H1 (cell line): ENCODE measurements around the gene FOXP2.

ENCODE experiments used
- EZH2 ChIP-seq: fragments of 200-600 bp; sonication (generic); IDR thresholded peaks from 2 replicates; pipeline ENCODE4 v1.7.1; 2012; ENCODE audit warnings: low read depth, mild to moderate bottlenecking, moderate library complexity, low read length, inconsistent platforms; ENCODE audit not compliant: severe bottlenecking
- JUN ChIP-seq: IDR thresholded peaks from 2 replicates; pipeline ENCODE4 v1.6.1; 2011; ENCODE audit warnings: low read depth, mild to moderate bottlenecking, improper control_type of control experiment, low read length
- JUND ChIP-seq: IDR thresholded peaks from 2 replicates; pipeline ENCODE4 v1.6.1; 2011; ENCODE audit warnings: mild to moderate bottlenecking, improper control_type of control experiment, low read length
- POLR2A ChIP-seq, 2 experiments: IDR thresholded peaks; 1 replicate in 1 of 2; 2 replicates in 1 of 2; pipeline ENCODE4 v1.6.1; 2011; ENCODE audit warnings: low read depth in 2 of 2, low read length in 2 of 2, mild to moderate bottlenecking in 2 of 2; ENCODE audit errors: control extremely low read depth in 1 of 2
- POLR2AphosphoS5 ChIP-seq: IDR thresholded peaks from 2 replicates; pipeline ENCODE4 v1.6.1; 2011; ENCODE audit warnings: low read depth, low read length
- RAD21 ChIP-seq, 2 experiments: IDR thresholded peaks in 1 of 2; conservative IDR thresholded peaks in 1 of 2; 2 replicates each; pipeline ENCODE4 v1.6.1; 2011; ENCODE audit warnings: low read depth in 2 of 2, low read length in 2 of 2, improper control_type of control experiment in 1 of 2, inconsistent platforms in 1 of 2, mild to moderate bottlenecking in 1 of 2, moderate library complexity in 1 of 2
- SUZ12 ChIP-seq: fragments of 200-600 bp; sonication (generic); IDR thresholded peaks from 2 replicates; pipeline ENCODE4 v1.6.1; 2012; ENCODE audit warnings: mild to moderate bottlenecking, inconsistent platforms, low read length, moderate library complexity, mixed read lengths
- TAF1 ChIP-seq: IDR thresholded peaks from 2 replicates; pipeline ENCODE4 v1.6.1; 2011; ENCODE audit warnings: mild to moderate bottlenecking, low read depth, low read length
- TF ChIP-seq, protein P1 (sequence below), 3 experiments: IDR thresholded peaks; 1 replicate in 2 of 3; 2 replicates in 1 of 3; pipeline versions ENCODE4 v1.5.1 to v1.6.1; 2011; ENCODE audit warnings: low read length in 3 of 3, mild to moderate bottlenecking in 3 of 3, inconsistent platforms in 2 of 3, low read depth in 1 of 3, moderate library complexity in 1 of 3; ENCODE audit not compliant: insufficient read depth in 1 of 3; ENCODE audit errors: control extremely low read depth in 1 of 3
- TF ChIP-seq, protein P2 (sequence below): IDR thresholded peaks from 2 replicates; pipeline ENCODE4 v1.6.1; 2012; ENCODE audit warnings: inconsistent platforms

DNA sequence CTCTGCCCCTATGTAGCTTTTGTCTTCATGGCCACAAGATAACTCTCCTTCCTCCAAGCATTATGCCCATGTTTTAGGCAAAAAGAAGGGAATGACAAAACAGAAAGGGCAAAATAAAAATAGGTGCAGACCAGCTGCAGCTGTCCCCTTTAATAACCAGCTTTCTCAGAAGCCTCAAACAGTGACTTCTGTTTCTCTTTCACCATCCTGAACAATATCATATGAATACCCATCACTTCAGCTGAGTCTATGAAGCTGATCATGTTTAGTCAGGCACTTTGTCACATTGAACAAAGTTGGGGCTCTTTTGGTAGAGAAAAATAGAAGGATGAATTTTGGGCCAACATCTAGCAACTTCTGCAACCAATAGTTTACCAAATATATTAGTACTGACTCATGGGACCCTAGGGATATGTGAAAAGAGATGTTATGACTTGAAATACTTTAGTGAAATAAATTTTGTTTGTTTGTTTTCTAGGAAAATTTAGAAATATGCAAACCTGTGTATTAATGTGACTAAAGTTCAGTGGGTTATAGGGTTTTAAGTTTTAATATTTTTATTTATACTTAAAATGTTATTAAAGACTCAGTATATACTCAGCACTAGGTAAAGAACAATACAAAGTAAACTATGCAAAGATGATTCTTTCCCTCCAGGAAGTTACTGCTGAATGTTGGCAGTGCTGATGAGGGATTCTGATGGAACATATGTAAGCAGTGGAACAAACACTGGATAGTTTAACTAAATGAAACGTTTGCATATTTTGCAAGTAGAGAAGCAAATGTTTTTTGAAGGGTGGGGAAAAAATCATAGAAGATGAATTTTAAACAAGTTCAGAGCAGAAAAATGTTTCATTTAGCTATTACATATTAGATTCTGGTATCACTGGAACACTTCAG lies 133.7 kb downstream of the FOXP2 start:
- TF ChIP-seq JUND (no peak), RAD21 (IDR thresholded peaks at IDR 0.05 in 1 of 2, conservative IDR thresholded peaks at IDR 0.05 in 1 of 2; ENCODE audit: low read depth in 2 of 2, low read length in 2 of 2) (no peak), TAF1 (no peak), POLR2AphosphoS5 (no peak), JUN (no peak), SUZ12 (no peak), EZH2 (no peak), POLR2A (IDR thresholded peaks at IDR 0.05; ENCODE audit: control extremely low read depth in 1 of 2, low read depth in 2 of 2, low read length in 2 of 2) (no peak)
- TF ChIP-seq, protein P1, sequence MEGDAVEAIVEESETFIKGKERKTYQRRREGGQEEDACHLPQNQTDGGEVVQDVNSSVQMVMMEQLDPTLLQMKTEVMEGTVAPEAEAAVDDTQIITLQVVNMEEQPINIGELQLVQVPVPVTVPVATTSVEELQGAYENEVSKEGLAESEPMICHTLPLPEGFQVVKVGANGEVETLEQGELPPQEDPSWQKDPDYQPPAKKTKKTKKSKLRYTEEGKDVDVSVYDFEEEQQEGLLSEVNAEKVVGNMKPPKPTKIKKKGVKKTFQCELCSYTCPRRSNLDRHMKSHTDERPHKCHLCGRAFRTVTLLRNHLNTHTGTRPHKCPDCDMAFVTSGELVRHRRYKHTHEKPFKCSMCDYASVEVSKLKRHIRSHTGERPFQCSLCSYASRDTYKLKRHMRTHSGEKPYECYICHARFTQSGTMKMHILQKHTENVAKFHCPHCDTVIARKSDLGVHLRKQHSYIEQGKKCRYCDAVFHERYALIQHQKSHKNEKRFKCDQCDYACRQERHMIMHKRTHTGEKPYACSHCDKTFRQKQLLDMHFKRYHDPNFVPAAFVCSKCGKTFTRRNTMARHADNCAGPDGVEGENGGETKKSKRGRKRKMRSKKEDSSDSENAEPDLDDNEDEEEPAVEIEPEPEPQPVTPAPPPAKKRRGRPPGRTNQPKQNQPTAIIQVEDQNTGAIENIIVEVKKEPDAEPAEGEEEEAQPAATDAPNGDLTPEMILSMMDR (IDR thresholded peaks at IDR 0.05; ENCODE audit: control extremely low read depth in 1 of 3, insufficient read depth in 1 of 3, low read depth in 1 of 3, low read length in 3 of 3) = no peak
- TF ChIP-seq, protein P2, sequence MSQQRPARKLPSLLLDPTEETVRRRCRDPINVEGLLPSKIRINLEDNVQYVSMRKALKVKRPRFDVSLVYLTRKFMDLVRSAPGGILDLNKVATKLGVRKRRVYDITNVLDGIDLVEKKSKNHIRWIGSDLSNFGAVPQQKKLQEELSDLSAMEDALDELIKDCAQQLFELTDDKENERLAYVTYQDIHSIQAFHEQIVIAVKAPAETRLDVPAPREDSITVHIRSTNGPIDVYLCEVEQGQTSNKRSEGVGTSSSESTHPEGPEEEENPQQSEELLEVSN = no peak
